ENCODE results near the gene DAPP1.

The DAPP1 gene

DNA sequence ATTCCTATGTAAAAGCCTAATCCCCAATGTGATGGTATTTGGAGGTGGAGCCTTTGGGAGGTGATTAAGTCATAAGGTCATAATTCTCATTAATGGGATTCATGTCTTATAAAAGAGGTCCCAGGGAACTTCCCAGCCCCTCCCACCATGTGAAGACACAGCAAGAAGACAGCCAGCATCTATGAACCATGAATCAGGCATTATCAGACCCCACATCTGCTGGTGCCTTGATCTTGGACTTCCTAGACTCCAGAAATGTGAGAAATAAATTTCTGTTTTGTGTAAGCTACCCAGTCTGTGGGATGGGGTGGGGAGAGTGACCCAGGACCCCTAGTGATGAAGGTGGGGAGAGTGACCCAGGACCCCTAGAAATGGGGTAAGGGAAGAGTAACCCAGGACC, 6.1 kb upstream of the DAPP1 start:
- Histone ChIP-seq H3K9me3 (ENCODE audit: insufficient read depth, low read depth, low read length) (no peaks in the 10 kb centered on the region), H3K27me3 (ENCODE audit: insufficient read depth, low read length, poor library complexity, severe bottlenecking) (no peaks in the 10 kb centered on the region), H4K20me1 (ENCODE audit: insufficient read depth, low read length, poor library complexity, severe bottlenecking) (no peaks in the 10 kb centered on the region), H3F3A (ENCODE audit: low read depth) (no peaks in the 10 kb centered on the region), H3K36me3 (ENCODE audit: insufficient read depth, low read length) (no peaks in the 10 kb centered on the region), H3K9me2 (replicated peaks; ENCODE audit: low read depth, low read length) (no peaks in the 10 kb centered on the region), H3K9ac (ENCODE audit: low read depth, low read length, poor library complexity, severe bottlenecking) (no peak overlapping the region), H3K4me2 (ENCODE audit: low read depth, low read length, poor library complexity, severe bottlenecking) (no peak overlapping the region), H2AFZ (ENCODE audit: low read length) (no peak overlapping the region), H3K79me2 (ENCODE audit: insufficient read depth, low read length) (no peaks in the 10 kb centered on the region), H3K4me1 (ENCODE audit: insufficient read depth, low read length, poor library complexity, severe bottlenecking) (no peaks in the 10 kb centered on the region), H3K4me3 (ENCODE audit: low read length, poor library complexity, severe bottlenecking) (no peak overlapping the region)
- no peak for TF ChIP-seq EZH2phosphoT487 (IDR thresholded peaks at IDR 0.05; ENCODE audit: borderline replicate concordance)
- TF ChIP-seq, protein P1, sequence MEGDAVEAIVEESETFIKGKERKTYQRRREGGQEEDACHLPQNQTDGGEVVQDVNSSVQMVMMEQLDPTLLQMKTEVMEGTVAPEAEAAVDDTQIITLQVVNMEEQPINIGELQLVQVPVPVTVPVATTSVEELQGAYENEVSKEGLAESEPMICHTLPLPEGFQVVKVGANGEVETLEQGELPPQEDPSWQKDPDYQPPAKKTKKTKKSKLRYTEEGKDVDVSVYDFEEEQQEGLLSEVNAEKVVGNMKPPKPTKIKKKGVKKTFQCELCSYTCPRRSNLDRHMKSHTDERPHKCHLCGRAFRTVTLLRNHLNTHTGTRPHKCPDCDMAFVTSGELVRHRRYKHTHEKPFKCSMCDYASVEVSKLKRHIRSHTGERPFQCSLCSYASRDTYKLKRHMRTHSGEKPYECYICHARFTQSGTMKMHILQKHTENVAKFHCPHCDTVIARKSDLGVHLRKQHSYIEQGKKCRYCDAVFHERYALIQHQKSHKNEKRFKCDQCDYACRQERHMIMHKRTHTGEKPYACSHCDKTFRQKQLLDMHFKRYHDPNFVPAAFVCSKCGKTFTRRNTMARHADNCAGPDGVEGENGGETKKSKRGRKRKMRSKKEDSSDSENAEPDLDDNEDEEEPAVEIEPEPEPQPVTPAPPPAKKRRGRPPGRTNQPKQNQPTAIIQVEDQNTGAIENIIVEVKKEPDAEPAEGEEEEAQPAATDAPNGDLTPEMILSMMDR (conservative IDR thresholded peaks at IDR 0.05; ENCODE audit: low read length), result no peak

DNA sequence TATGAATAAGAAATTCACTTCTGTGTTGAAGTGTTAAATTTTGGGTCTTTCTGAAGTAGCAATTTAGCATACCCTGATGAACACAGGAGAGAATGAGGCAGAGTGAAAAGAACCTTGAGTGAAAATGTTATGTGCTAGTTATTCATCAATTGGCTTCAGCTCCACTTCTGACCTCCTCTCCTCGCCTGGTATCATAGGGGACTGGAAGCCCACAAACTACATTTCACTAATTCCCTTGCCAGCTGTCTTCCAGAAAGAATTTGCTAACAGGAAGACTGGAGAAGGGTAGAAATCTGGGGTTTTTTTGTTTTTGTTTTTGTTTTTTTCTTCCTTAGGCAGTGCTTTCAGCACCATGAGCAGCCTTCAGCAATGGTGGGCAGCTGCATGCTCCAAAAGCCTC, 5.5 kb upstream of the DAPP1 start:
- H3K9ac ChIP-seq (ENCODE audit: low read depth, low read length, poor library complexity, severe bottlenecking), result no peak overlapping the region

DNA sequence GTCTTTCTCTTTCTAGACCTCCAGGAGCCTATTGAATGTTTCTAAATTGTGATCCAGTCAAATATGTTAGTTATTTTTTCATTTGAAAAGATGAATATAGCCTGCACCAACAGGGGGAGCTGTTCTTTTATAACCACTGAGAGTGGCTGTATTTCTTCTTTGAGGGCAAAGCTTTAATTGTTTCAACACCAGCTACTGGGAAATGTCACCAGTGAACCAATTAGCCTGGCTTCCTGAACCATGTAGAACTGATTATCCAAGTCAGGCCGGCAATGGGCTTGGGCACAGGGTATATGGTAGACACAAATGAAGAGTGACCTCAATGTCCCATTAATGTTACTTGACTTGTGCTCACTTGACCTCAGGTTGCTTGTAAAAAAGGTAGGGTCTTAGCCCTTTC, 4.8 kb upstream of the DAPP1 start:
- Histone ChIP-seq H3K79me2 (ENCODE audit: insufficient read depth, low read length) (no peaks in the 10 kb centered on the region), H3K27me3 (ENCODE audit: insufficient read depth, low read length, poor library complexity, severe bottlenecking) (no peaks in the 10 kb centered on the region), H3K4me1 (ENCODE audit: insufficient read depth, low read length, poor library complexity, severe bottlenecking) (no peaks in the 10 kb centered on the region), H3K9me3 (ENCODE audit: insufficient read depth, low read depth, low read length) (no peaks in the 10 kb centered on the region), H3K9me2 (replicated peaks; ENCODE audit: low read depth, low read length) (no peaks in the 10 kb centered on the region), H2AFZ (ENCODE audit: low read length) (no peak overlapping the region), H3K4me2 (ENCODE audit: low read depth, low read length, poor library complexity, severe bottlenecking) (no peak overlapping the region), H3K9ac (ENCODE audit: low read depth, low read length, poor library complexity, severe bottlenecking) (no peak overlapping the region), H4K20me1 (ENCODE audit: insufficient read depth, low read length, poor library complexity, severe bottlenecking) (no peaks in the 10 kb centered on the region), H3K4me3 (ENCODE audit: low read length, poor library complexity, severe bottlenecking) (no peak overlapping the region), H3K36me3 (ENCODE audit: insufficient read depth, low read length) (no peaks in the 10 kb centered on the region), H3F3A (ENCODE audit: low read depth) (no peaks in the 10 kb centered on the region)
- TF ChIP-seq, protein P1 (conservative IDR thresholded peaks at IDR 0.05; ENCODE audit: low read length), result peak; percentile 81
- no peak for TF ChIP-seq EZH2phosphoT487 (IDR thresholded peaks at IDR 0.05; ENCODE audit: borderline replicate concordance)

More for the DNA sequence above, 5.5 kb upstream of the DAPP1 start:
- Histone ChIP-seq H3K4me3 (ENCODE audit: low read length, poor library complexity, severe bottlenecking) (no peak overlapping the region), H3K79me2 (ENCODE audit: insufficient read depth, low read length) (no peaks in the 10 kb centered on the region), H2AFZ (ENCODE audit: low read length) (no peak overlapping the region), H3K36me3 (ENCODE audit: insufficient read depth, low read length) (no peaks in the 10 kb centered on the region), H3K9me3 (ENCODE audit: insufficient read depth, low read depth, low read length) (no peaks in the 10 kb centered on the region), H3K27me3 (ENCODE audit: insufficient read depth, low read length, poor library complexity, severe bottlenecking) (no peaks in the 10 kb centered on the region), H3K9me2 (replicated peaks; ENCODE audit: low read depth, low read length) (no peaks in the 10 kb centered on the region), H3K4me1 (ENCODE audit: insufficient read depth, low read length, poor library complexity, severe bottlenecking) (no peaks in the 10 kb centered on the region), H3F3A (ENCODE audit: low read depth) (no peaks in the 10 kb centered on the region), H3K4me2 (ENCODE audit: low read depth, low read length, poor library complexity, severe bottlenecking) (no peak overlapping the region), H4K20me1 (ENCODE audit: insufficient read depth, low read length, poor library complexity, severe bottlenecking) (no peaks in the 10 kb centered on the region)
- TF ChIP-seq, protein P1 (conservative IDR thresholded peaks at IDR 0.05; ENCODE audit: low read length), result no peak
- TF ChIP-seq EZH2phosphoT487 (IDR thresholded peaks at IDR 0.05; ENCODE audit: borderline replicate concordance), result no peak

Measured in Loucy (cell line).